GM12872 (cell line): Measurements from ENCODE around the gene C4orf17.

Source experiments
- TF ChIP-seq, protein P1 (sequence below): IDR thresholded peaks from 3 replicates; pipeline ENCODE4 v1.5.1; 2011; ENCODE audit warnings: low read depth, mild to moderate bottlenecking, low read length, moderate library complexity; ENCODE audit not compliant: insufficient read depth

C4orf17 gene

DNA sequence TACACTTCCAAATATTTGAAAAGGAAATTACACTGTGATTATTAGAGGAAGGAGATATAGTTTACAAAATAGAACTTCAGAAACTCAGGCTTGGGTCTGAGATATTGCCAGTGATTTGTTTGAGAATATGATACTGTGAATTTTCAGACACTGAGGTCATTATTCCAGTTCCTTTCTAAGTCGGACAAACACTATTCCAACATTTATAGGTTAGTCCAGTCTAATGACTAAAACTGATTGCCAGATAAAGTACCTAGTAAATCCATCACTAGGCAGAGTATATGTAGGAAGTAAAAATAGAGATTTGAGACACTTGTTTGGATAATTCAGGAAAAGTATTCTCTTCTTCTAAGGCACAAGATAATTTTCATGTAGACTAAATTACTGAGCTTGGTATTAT, 77.0 kb downstream of the C4orf17 start:
- TF ChIP-seq, protein P1, sequence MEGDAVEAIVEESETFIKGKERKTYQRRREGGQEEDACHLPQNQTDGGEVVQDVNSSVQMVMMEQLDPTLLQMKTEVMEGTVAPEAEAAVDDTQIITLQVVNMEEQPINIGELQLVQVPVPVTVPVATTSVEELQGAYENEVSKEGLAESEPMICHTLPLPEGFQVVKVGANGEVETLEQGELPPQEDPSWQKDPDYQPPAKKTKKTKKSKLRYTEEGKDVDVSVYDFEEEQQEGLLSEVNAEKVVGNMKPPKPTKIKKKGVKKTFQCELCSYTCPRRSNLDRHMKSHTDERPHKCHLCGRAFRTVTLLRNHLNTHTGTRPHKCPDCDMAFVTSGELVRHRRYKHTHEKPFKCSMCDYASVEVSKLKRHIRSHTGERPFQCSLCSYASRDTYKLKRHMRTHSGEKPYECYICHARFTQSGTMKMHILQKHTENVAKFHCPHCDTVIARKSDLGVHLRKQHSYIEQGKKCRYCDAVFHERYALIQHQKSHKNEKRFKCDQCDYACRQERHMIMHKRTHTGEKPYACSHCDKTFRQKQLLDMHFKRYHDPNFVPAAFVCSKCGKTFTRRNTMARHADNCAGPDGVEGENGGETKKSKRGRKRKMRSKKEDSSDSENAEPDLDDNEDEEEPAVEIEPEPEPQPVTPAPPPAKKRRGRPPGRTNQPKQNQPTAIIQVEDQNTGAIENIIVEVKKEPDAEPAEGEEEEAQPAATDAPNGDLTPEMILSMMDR: no peak

DNA sequence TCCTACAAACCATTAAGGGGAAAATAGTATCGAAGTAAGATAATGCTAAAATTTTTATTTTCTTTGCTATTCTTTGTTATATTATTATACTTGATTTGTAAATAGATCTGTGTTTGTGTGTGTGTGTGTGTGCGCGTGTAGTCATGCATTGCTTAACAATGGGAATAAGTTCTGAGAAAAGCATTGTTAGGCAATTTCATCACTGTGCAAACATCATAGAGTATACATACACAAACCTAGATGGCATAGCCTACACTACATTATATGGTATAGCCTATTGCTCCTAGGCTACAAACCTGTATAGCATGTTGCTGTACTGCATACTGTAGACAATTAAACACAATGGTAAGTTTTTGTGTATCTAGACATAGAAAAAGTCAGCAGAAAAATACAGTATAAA, 80.9 kb downstream of the C4orf17 start:
- TF ChIP-seq, protein P1: no peak
